ENCODE results near the gene STEAP4.
"Not testable (repeated sequence)": the region's sequence is repeated elsewhere in the genome, so short reads cannot be mapped to it uniquely, and the experiment has no call there.

DNA sequence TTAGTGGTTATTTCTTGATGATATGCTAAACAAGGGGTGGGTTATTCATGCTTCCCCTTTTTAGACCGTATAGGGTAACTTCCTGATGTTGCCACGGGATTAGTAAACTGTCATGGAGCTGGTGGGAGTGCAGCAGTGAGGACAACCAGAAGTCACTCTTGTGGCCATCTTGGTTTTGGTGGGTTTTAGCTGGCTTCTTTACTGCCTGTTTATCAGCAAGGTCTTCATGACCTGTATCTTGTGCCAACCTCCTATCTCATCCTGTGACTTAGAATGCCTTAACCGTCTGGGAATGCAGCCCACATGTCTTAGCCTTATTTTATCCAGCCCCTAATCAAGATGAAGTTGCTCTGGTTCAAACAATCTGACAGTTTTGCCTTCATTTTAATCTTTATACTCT is 41.7 kb downstream of the STEAP4 start:
- TF ChIP-seq EZH2 (IDR thresholded peaks at IDR 0.05; ENCODE audit: insufficient read depth, poor library complexity, severe bottlenecking); EZH2phosphoT487 (IDR thresholded peaks at IDR 0.05; ENCODE audit: insufficient read depth, low read depth): not testable (repeated sequence)
